ENCODE measurements around the gene RCAN3. TPM values are rescaled to one million over a fixed set of nuclear protein-coding genes. Genes with fewer than 3 reads are reported as not detected.
"Not testable (repeated sequence)": the region's sequence is repeated elsewhere in the genome, so short reads cannot be mapped to it uniquely, and the experiment has no call there.

RCAN3 gene
- total RNA-seq, 1 donor = 122 TPM

GRCh38 chr1:24498589-24498988, 4.0 kb upstream of the RCAN3 start:
- Histone ChIP-seq H3K9me3 (ENCODE audit: low read depth, low read length) (no peaks in the 10 kb centered on the region), H3K4me3 (ENCODE audit: low read length) (no peak overlapping the region), H3K27me3 (ENCODE audit: insufficient read depth, low read length) (peaks cover 7% of the 10 kb centered on the region), H3K4me1 (ENCODE audit: insufficient read depth, low read length) (peaks cover 25% of the 10 kb centered on the region)

DNA sequence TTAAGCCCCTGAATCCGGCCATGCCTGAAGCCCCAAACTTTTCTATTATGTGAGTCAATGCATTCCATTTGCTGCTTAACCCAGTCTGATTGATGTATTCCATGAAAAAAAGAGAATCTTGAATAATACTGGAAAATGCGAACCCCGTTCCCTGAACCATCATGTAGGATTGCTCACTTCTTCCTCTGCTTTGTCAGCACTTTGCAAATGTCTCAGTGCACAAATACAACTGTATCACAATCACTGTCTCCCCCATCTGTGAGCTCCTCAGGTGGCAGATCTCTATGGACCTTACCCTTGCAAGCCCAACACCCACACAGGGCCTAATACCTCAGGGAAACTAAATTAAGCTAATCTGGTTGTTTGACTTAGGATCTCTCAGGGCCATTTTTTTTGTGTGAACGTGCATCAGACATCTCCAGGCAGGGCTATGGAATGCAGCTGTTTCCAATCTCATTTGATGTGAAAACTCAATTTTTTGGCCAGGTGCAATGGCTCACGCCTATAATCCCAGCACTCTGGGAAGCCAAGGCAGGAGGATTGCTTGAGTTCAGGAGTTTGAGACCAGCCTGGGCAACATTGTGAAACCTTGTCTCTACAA, 2.1 kb upstream of the RCAN3 start:
- Histone ChIP-seq H3K4me1 (ENCODE audit: insufficient read depth, low read length) (peaks cover 25% of the 10 kb centered on the region), H3K4me3 (ENCODE audit: low read length) (no peak overlapping the region), H3K27me3 (ENCODE audit: insufficient read depth, low read length) (peaks cover 7% of the 10 kb centered on the region), H3K9me3 (ENCODE audit: low read depth, low read length) (no peaks in the 10 kb centered on the region)

- no peaks in the 10 kb centered on the region for H3K9me3 ChIP-seq (ENCODE audit: low read depth, low read length)
- peak overlapping the region; percentile 77 for H3K4me3 ChIP-seq (ENCODE audit: low read length)
- peaks cover 30% of the 10 kb centered on the region for H3K4me1 ChIP-seq (ENCODE audit: insufficient read depth, low read length)
- peaks cover 2% of the 10 kb centered on the region for H3K27me3 ChIP-seq (ENCODE audit: insufficient read depth, low read length)
Observed at GRCh38 chr1:24501371-24502064, 1.1 kb upstream of the RCAN3 start.

DNA sequence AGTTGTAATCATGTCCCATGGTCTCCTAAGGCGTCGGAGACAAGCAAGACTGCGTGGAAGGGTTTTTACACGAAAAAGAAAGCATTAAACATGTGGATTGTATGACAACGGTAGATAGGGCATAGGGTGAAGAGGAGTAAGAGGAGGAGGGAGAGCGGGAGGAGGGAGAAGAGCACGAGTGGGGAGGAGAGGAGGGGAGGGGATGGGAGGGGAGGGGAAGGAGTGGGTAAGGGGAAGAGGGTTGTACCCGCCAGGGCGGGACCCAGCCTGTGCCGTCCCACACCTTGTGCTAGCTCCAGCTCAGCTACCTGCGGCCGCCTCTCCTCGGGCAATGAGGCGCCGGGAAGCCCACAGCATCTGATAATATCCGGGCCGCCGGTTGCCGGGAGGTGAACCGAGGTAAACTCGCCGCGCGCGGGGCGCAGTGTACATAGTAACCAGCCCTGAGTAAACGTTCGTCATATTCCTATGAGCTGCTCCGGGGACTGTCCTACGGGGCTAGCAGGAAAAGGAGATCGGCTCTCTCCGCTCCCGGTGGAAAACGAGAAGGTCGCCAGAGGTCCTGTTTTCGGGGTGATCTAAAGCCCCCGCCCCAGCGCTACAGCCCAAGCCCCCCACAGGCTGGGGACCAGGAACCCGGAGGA, 449 bp upstream of the RCAN3 start:
- peaks cover 35% of the 10 kb centered on the region for H3K4me1 ChIP-seq (ENCODE audit: insufficient read depth, low read length)
- H3K9me3 ChIP-seq (ENCODE audit: low read depth, low read length) = no peaks in the 10 kb centered on the region
- H3K27me3 ChIP-seq (ENCODE audit: insufficient read depth, low read length) = peaks cover under 1% of the 10 kb centered on the region
- peak overlapping the region; percentile 77 for H3K4me3 ChIP-seq (ENCODE audit: low read length)

GRCh38 chr1:24503059-24503751, 569 bp downstream of the RCAN3 start:
- Histone ChIP-seq H3K4me1 (ENCODE audit: insufficient read depth, low read length) (peaks cover 45% of the 10 kb centered on the region), H3K4me3 (ENCODE audit: low read length) (peak overlapping the region; percentile 77), H3K9me3 (ENCODE audit: low read depth, low read length) (no peaks in the 10 kb centered on the region), H3K27me3 (ENCODE audit: insufficient read depth, low read length) (no peaks in the 10 kb centered on the region)

- H3K27me3 ChIP-seq (ENCODE audit: insufficient read depth, low read length) = no peaks in the 10 kb centered on the region
- H3K9me3 ChIP-seq (ENCODE audit: low read depth, low read length) = no peaks in the 10 kb centered on the region
- H3K4me3 ChIP-seq (ENCODE audit: low read length) = peak overlapping the region; percentile 77
- peaks cover 52% of the 10 kb centered on the region for H3K4me1 ChIP-seq (ENCODE audit: insufficient read depth, low read length)
Observed at GRCh38 chr1:24503870-24504523, 1.4 kb downstream of the RCAN3 start.

DNA sequence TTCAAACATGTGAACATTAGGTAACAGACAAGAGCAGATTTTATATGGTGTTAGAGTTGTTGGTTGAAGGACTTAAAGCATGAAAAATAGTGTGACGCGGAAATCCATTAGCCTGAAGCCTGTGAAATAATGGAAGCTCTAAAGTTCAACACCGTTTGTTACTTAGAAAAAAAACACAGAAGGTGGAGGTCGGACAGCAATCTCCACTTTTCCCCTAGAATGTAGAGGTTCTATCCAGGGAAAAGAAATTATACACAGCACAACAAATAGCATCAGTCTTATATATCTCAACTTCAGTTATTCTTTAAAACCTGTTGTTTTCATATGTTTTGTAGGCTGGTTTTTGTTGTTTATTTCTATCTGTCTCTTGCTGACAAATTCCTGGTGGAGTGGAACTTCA, 1.9 kb downstream of the RCAN3 start:
- peaks cover 55% of the 10 kb centered on the region for H3K4me1 ChIP-seq (ENCODE audit: insufficient read depth, low read length)

GRCh38 chr1:24505816-24506215, 3.2 kb downstream of the RCAN3 start:
- Histone ChIP-seq H3K4me1 (ENCODE audit: insufficient read depth, low read length) (peaks cover 58% of the 10 kb centered on the region), H3K4me3 (ENCODE audit: low read length) (no peak overlapping the region)

More for the DNA sequence above, 1.9 kb downstream of the RCAN3 start:
- peak overlapping the region; percentile 77 for H3K4me3 ChIP-seq (ENCODE audit: low read length)
- H3K27me3 ChIP-seq (ENCODE audit: insufficient read depth, low read length) = no peaks in the 10 kb centered on the region
- no peaks in the 10 kb centered on the region for H3K9me3 ChIP-seq (ENCODE audit: low read depth, low read length)

DNA sequence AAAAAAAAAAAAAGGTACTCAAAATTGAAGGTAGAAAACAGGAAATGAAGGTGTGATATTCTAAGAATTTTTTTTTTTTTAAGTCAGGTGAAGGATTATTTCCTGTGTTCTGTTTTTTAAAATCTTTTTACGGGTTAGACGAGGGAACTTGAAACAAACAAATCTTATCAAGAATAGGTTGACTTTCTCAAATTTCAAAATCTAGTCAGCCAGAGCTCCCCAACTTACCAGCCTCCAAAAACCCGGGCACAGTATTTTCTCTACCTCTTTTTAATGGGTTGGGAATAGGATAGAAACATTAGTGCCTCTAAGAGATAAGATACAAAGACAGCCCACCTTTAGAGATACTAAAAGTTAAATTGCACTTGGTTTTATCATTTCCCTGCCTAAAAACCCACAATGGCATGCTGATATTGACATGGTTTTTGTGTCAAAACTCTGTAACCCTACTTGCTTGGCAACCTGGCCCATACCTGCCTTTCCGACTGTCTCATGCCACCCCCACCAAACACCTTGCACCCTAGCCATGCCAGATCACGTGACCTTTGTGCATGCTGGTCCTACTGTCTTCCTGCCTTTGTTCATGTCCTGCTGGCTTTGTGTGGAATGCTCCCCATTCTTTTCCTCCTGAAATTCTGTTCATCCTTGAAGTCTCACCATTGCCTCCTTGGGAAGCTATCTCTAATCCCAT, 4.2 kb downstream of the RCAN3 start:
- H3K4me3 ChIP-seq (ENCODE audit: low read length) = peak overlapping the region; percentile 20
- H3K4me1 ChIP-seq (ENCODE audit: insufficient read depth, low read length) = peaks cover 52% of the 10 kb centered on the region
- no peaks in the 10 kb centered on the region for H3K27me3 ChIP-seq (ENCODE audit: insufficient read depth, low read length)
- no peaks in the 10 kb centered on the region for H3K9me3 ChIP-seq (ENCODE audit: low read depth, low read length)

More at GRCh38 chr1:24505816-24506215, 3.2 kb downstream of the RCAN3 start:
- H3K27me3 ChIP-seq (ENCODE audit: insufficient read depth, low read length) = no peaks in the 10 kb centered on the region
- H3K9me3 ChIP-seq (ENCODE audit: low read depth, low read length) = no peaks in the 10 kb centered on the region

- H3K4me1 ChIP-seq (ENCODE audit: insufficient read depth, low read length) = peaks cover 56% of the 10 kb centered on the region
- no peaks in the 10 kb centered on the region for H3K27me3 ChIP-seq (ENCODE audit: insufficient read depth, low read length)
- H3K9me3 ChIP-seq (ENCODE audit: low read depth, low read length) = no peaks in the 10 kb centered on the region
- H3K4me3 ChIP-seq (ENCODE audit: low read length) = peak overlapping the region; percentile 20
Observed at GRCh38 chr1:24507405-24507804, 4.8 kb downstream of the RCAN3 start.

DNA sequence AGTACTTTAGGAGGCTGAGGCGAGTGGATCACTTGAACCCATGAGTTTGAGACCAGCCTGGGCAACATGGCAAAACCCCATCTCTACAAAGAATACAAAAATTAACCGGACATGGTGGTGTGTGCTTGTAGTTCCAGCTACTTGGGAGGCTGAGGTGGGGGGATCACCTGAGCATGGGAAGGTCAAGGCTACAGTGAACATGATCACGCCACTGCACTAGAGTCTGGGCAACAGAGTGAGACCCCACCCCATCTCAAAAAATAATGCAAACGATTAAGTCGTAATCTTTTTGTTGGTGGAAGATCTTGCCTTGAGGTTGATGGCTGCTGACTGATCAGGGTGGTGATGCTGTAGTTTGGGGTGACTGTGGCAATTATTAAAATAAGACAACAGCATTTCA, 6.3 kb downstream of the RCAN3 start:
- H3K4me1 ChIP-seq (ENCODE audit: insufficient read depth, low read length) = peaks cover 52% of the 10 kb centered on the region
- H3K27me3 ChIP-seq (ENCODE audit: insufficient read depth, low read length) = no peaks in the 10 kb centered on the region
- no peaks in the 10 kb centered on the region for H3K9me3 ChIP-seq (ENCODE audit: low read depth, low read length)
- H3K4me3 ChIP-seq (ENCODE audit: low read length) = no peak overlapping the region

GRCh38 chr1:24513706-24514105, 11.1 kb downstream of the RCAN3 start:
- Histone ChIP-seq H3K4me1 (ENCODE audit: insufficient read depth, low read length) (peaks cover 36% of the 10 kb centered on the region), H3K27me3 (ENCODE audit: insufficient read depth, low read length) (no peaks in the 10 kb centered on the region), H3K9me3 (ENCODE audit: low read depth, low read length) (no peaks in the 10 kb centered on the region), H3K4me3 (ENCODE audit: low read length) (no peak overlapping the region)

GRCh38 chr1:24514946-24515345, 12.3 kb downstream of the RCAN3 start:
- H3K4me1 ChIP-seq (ENCODE audit: insufficient read depth, low read length) = peaks cover 25% of the 10 kb centered on the region
- H3K27me3 ChIP-seq (ENCODE audit: insufficient read depth, low read length) = no peaks in the 10 kb centered on the region
- H3K9me3 ChIP-seq (ENCODE audit: low read depth, low read length) = no peaks in the 10 kb centered on the region
- H3K4me3 ChIP-seq (ENCODE audit: low read length) = no peak overlapping the region

GRCh38 chr1:24515671-24516209, 13.1 kb downstream of the RCAN3 start:
- H3K4me1 ChIP-seq (ENCODE audit: insufficient read depth, low read length) = peaks cover 17% of the 10 kb centered on the region
- H3K9me3 ChIP-seq (ENCODE audit: low read depth, low read length); H3K4me3 ChIP-seq (ENCODE audit: low read length); H3K27me3 ChIP-seq (ENCODE audit: insufficient read depth, low read length): not testable (repeated sequence)

Measured in mononuclear cell (primary cell).